ENCODE measurements around the gene VNN1.

- no peak for TF ChIP-seq CTCF (IDR thresholded peaks at IDR 0.05)
- no peak for TF ChIP-seq EP300 (IDR thresholded peaks at IDR 0.05)
Measured at GRCh38 chr6:132712366-132712765, 1.5 kb downstream of the VNN1 start.
